CD8-positive, alpha-beta memory T cell (primary cell): ENCODE data around the gene NSA2. TPM values are rescaled to one million over a fixed set of nuclear protein-coding genes. Genes with fewer than 3 reads are reported as not detected.
A peak's percentile ranks its signal among the peaks of the same experiment; 100 is the strongest.

Source experiments
- CTCF ChIA-PET: fragments of 350-600 bp; sonication (Branson Sonifier 250); formaldehyde crosslinking; loops from one replicate; lab custom pipeline; 2021; ENCODE audit warnings: antibody characterized with exemption; lab: Charles Lee
- POLR2A ChIA-PET: fragments of 350-600 bp; sonication (Branson Sonifier 250); formaldehyde crosslinking; loops from one replicate; lab custom pipeline; 2021; ENCODE audit warnings: antibody characterized with exemption; lab: Charles Lee
- DNase-seq, 5 donors: peaks; one replicate each; pipeline versions ENCODE4 v3.0.0 to v3.0.0-alpha.2; 2020 to 2022; ENCODE audit warnings: mixed read lengths in 1 of 5
- H3K27ac ChIP-seq: one replicate; pipeline ENCODE4 v1.7.0; 2013; ENCODE audit warnings: low read depth, mild to moderate bottlenecking, low read length, moderate library complexity
- H3K27me3 ChIP-seq: 2 replicates; pipeline ENCODE4 v1.7.0; 2013; ENCODE audit warnings: low read length, mild to moderate bottlenecking; ENCODE audit not compliant: insufficient read depth, poor library complexity, severe bottlenecking
- H3K36me3 ChIP-seq: 2 replicates; pipeline ENCODE4 v1.7.0; 2013; ENCODE audit warnings: mild to moderate bottlenecking, low read length, moderate library complexity; ENCODE audit not compliant: insufficient read depth
- H3K4me1 ChIP-seq: 2 replicates; pipeline ENCODE4 v1.7.0; 2013; ENCODE audit warnings: mild to moderate bottlenecking, low read length, moderate library complexity; ENCODE audit not compliant: insufficient read depth
- H3K4me3 ChIP-seq: 2 replicates; pipeline ENCODE4 v1.7.0; 2013; ENCODE audit warnings: mild to moderate bottlenecking, low read length
- H3K9me3 ChIP-seq: 2 replicates; pipeline ENCODE4 v1.7.0; 2013; ENCODE audit warnings: mild to moderate bottlenecking, low read length
- H3K27ac Mint-ChIP-seq, 8 donors: one replicate each; pipeline ENCODE4 v1.8.0; 2020 to 2021; ENCODE audit warnings: mixed read lengths in 8 of 8, mild to moderate bottlenecking in 6 of 8, inconsistent platforms in 3 of 8, moderate library complexity in 3 of 8
- H3K27me3 Mint-ChIP-seq, 2 donors: one replicate each; pipeline ENCODE4 v1.8.0; 2020 to 2021; ENCODE audit warnings: mixed read lengths in 2 of 2, mild to moderate bottlenecking in 1 of 2, moderate library complexity in 1 of 2
- H3K36me3 Mint-ChIP-seq, 3 donors: one replicate each; pipeline ENCODE4 v1.8.0; 2020 to 2021; ENCODE audit warnings: mixed read lengths in 3 of 3, inconsistent platforms in 1 of 3, mild to moderate bottlenecking in 1 of 3
- H3K4me1 Mint-ChIP-seq, 3 donors: one replicate each; pipeline ENCODE4 v1.8.0; 2020 to 2021; ENCODE audit warnings: mixed read lengths in 3 of 3, inconsistent platforms in 1 of 3, mild to moderate bottlenecking in 1 of 3
- H3K4me3 Mint-ChIP-seq, 7 donors: one replicate each; pipeline ENCODE4 v1.8.0; 2020 to 2021; ENCODE audit warnings: mixed read lengths in 7 of 7, mild to moderate bottlenecking in 6 of 7, moderate library complexity in 4 of 7, inconsistent platforms in 2 of 7
- H3K9me3 Mint-ChIP-seq, 5 donors: one replicate each; pipeline ENCODE4 v1.8.0; 2020 to 2022; ENCODE audit warnings: mixed read lengths in 5 of 5, mild to moderate bottlenecking in 3 of 5, moderate library complexity in 2 of 5, inconsistent platforms in 1 of 5
- polyA plus RNA-seq: library from polyadenylated mRNA; unstranded; fragments of 300-500 nt; fragmentation: Illumina TruSeq; gene quantifications from one replicate; pipeline ENCODE4 v1.2.3, GENCODE V29; 2021
- total RNA-seq, 2 experiments: library from RNA; stranded (reverse); gene quantifications; one replicate each; pipeline ENCODE4 v1.2.3, GENCODE V29; 2021

Gene NSA2
- total and polyA plus RNA-seq, 3 experiments from 2014 or later: 52.2 to 167 (median 167) TPM

GRCh38 chr5:74762599-74762998 lies 4.5 kb upstream of the NSA2 start:
- Histone ChIP-seq H3K4me3 (no peak overlapping the region), H3K9me3 (no peaks in the 10 kb centered on the region), H3K27me3 (no peaks in the 10 kb centered on the region), H3K36me3 (peaks cover 4% of the 10 kb centered on the region), H3K4me1 (peaks cover 23% of the 10 kb centered on the region), H3K27ac (no peak overlapping the region)
- peak overlapping the region in 2 of 8 donors; percentile 2 to 33 for H3K27ac Mint-ChIP-seq
- peak overlapping the region in 1 of 7 donors; percentile 29 for H3K4me3 Mint-ChIP-seq
- peaks cover 35 to 56% (median 52%) of the 10 kb centered on the region in 3 donors for H3K4me1 Mint-ChIP-seq
- CTCF ChIA-PET: interaction anchor here (1.2 to 1.9 kb wide), 2 partner anchors 16 to 474 kb away, joined by 4 read pairs; partner anchors contain the start of gene ANKRD31
- POLR2A ChIA-PET: no interaction called here
- no peak for DNase-seq
- peaks cover 0 to 61% (median 8%) of the 10 kb centered on the region in 3 donors for H3K36me3 Mint-ChIP-seq
- no peaks in the 10 kb centered on the region for H3K9me3 Mint-ChIP-seq
- no peaks in the 10 kb centered on the region for H3K27me3 Mint-ChIP-seq

DNA sequence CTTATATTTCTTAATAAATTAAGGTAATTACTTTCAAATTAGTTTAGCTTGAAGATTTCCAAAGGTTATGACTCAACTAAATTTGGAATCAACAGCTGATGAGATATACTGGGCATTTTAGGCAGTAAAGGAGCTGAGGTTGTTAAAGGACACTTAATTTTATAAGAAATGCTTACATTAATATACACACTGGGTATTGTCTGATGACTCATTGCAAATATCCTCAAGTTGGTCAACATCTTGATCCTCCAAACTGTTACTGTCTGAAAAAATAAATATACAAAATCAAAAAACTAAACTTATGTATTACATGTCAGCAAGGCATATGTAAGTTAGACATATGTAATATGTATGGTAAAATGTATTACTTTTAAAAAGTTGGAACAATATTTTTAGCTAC lies 3.5 kb upstream of the NSA2 start:
- Histone ChIP-seq H3K4me1 (peaks cover 32% of the 10 kb centered on the region), H3K9me3 (no peaks in the 10 kb centered on the region), H3K27me3 (no peaks in the 10 kb centered on the region), H3K36me3 (no peaks in the 10 kb centered on the region), H3K27ac (no peak overlapping the region), H3K4me3 (no peak overlapping the region)
- Mint-ChIP-seq H3K27me3 (no peaks in the 10 kb centered on the region), H3K4me3 (no peak overlapping the region), H3K9me3 (no peaks in the 10 kb centered on the region), H3K36me3 (peaks cover 0 to 57% (median 4%) of the 10 kb centered on the region in 3 donors), H3K4me1 (peaks cover 42 to 65% (median 61%) of the 10 kb centered on the region in 3 donors), H3K27ac (no peak overlapping the region)
- ChIA-PET CTCF (interaction anchor here (1.2 to 1.9 kb wide), 2 partner anchors 17 to 473 kb away, joined by 4 read pairs; partner anchors contain the start of gene ANKRD31), POLR2A (no interaction called here)
- no peak for DNase-seq

DNA sequence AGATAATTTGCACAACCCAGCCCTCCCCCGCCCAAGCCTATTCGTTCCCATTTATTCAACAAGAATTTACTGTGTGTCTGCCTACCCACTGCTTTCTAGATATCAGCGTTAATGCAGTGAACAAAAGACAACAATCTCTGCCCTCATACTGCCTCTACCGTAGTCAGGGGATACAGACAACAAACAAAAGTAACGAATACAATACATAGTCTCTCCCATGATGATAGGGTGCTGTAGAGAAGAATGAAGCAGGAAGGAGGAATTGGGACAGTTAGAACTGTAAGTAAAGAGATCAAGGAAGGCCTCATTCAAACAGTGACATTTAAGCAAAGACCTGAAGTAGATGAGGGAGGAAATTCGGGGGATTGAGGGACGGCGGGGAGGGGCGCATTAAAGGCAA lies 1.8 kb upstream of the NSA2 start:
- H3K9me3 ChIP-seq: no peaks in the 10 kb centered on the region
- no peak overlapping the region for H3K27ac ChIP-seq
- DNase-seq: no peak
- Mint-ChIP-seq H3K27me3 (no peaks in the 10 kb centered on the region), H3K9me3 (no peaks in the 10 kb centered on the region), H3K4me3 (peak overlapping the region; percentile 64 to 100 (median 100)), H3K4me1 (peaks cover 40 to 65% (median 64%) of the 10 kb centered on the region in 3 donors), H3K27ac (peak overlapping the region in 4 of 8 donors; percentile 6 to 71 (median 16)), H3K36me3 (peaks cover 0 to 54% (median 4%) of the 10 kb centered on the region in 3 donors)
- no peak overlapping the region for H3K4me3 ChIP-seq
- POLR2A ChIA-PET: no interaction called here
- H3K27me3 ChIP-seq: no peaks in the 10 kb centered on the region
- H3K36me3 ChIP-seq: peaks cover 4% of the 10 kb centered on the region
- CTCF ChIA-PET: interaction anchor here (1.0 to 1.8 kb wide), 3 partner anchors 10 to 572 kb away, joined by 3 to 4 read pairs (median 4); partner anchors contain the start of gene HMGCR
- peaks cover 33% of the 10 kb centered on the region for H3K4me1 ChIP-seq

GRCh38 chr5:74765929-74766328 lies 1.1 kb upstream of the NSA2 start:
- H3K4me3 ChIP-seq: peak overlapping the region; percentile 96
- POLR2A ChIA-PET: interaction anchor here (1.5 kb wide), 1 partner anchor 100 kb away, joined by 8 read pairs; the partner anchor contains the start of gene FAM169A
- no peaks in the 10 kb centered on the region for H3K9me3 ChIP-seq
- Mint-ChIP-seq H3K4me3 (peak overlapping the region; percentile 96 to 100 (median 100)), H3K4me1 (peaks cover 41 to 62% (median 57%) of the 10 kb centered on the region in 3 donors), H3K9me3 (no peaks in the 10 kb centered on the region), H3K27ac (peak overlapping the region in 2 of 8 donors; percentile 94 to 98), H3K27me3 (no peaks in the 10 kb centered on the region), H3K36me3 (peaks cover 0 to 54% (median 2%) of the 10 kb centered on the region in 3 donors)
- CTCF ChIA-PET: interaction anchor here (0.7 to 1.9 kb wide), 15 partner anchors 9 to 1489 kb away, joined by 3 to 7 read pairs (median 3); partner anchors contain the start of genes FAM169A, GCNT4 and HMGCR
- DNase-seq: no peak
- H3K36me3 ChIP-seq: peaks cover 10% of the 10 kb centered on the region
- no peaks in the 10 kb centered on the region for H3K27me3 ChIP-seq
- no peak overlapping the region for H3K27ac ChIP-seq
- H3K4me1 ChIP-seq: peaks cover 33% of the 10 kb centered on the region

DNA sequence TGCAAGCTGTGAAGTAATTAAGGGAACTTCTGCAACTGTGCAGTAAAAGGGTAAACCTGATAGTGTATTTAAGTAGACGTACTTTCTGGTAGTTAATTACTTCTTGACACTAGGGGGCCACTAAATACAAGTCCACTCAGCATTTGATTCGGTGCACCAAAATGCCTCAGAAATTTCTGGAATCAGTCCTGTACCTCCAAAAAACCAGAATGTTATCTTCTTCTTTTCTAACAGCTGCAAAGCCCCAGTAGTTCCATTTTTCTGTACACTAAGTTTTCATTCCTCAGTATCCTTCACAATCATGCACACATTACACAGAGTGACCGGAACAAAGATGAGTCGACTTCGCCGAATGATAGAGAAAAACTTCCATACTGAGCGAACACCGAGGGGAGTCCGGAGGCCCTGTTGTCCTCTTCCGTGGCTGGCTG lies 616 bp upstream of the NSA2 start:
- Mint-ChIP-seq H3K27me3 (no peaks in the 10 kb centered on the region), H3K36me3 (peaks cover 0 to 55% (median 2%) of the 10 kb centered on the region in 3 donors), H3K27ac (peak overlapping the region; percentile 94 to 99 (median 98)), H3K4me3 (peak overlapping the region; percentile 96 to 100 (median 100)), H3K9me3 (no peaks in the 10 kb centered on the region), H3K4me1 (peaks cover 41 to 59% (median 56%) of the 10 kb centered on the region in 3 donors)
- ChIA-PET CTCF (interaction anchor here (0.7 to 1.9 kb wide), 18 partner anchors 8 to 1488 kb away, joined by 3 to 8 read pairs (median 3); partner anchors contain the start of genes ANKRD31, FAM169A, GCNT4 and HMGCR), POLR2A (interaction anchor here (0.6 to 1.6 kb wide), 3 partner anchors 100 to 570 kb away, joined by 4 to 8 read pairs (median 5); partner anchors contain the start of genes FAM169A and HMGCR)
- H3K36me3 ChIP-seq: peaks cover 10% of the 10 kb centered on the region
- no peaks in the 10 kb centered on the region for H3K27me3 ChIP-seq
- peak in 2 of 5 donors; percentile 20 to 61 for DNase-seq
- peak overlapping the region; percentile 84 for H3K27ac ChIP-seq
- no peaks in the 10 kb centered on the region for H3K9me3 ChIP-seq
- peaks cover 33% of the 10 kb centered on the region for H3K4me1 ChIP-seq
- peak overlapping the region; percentile 96 for H3K4me3 ChIP-seq

DNA sequence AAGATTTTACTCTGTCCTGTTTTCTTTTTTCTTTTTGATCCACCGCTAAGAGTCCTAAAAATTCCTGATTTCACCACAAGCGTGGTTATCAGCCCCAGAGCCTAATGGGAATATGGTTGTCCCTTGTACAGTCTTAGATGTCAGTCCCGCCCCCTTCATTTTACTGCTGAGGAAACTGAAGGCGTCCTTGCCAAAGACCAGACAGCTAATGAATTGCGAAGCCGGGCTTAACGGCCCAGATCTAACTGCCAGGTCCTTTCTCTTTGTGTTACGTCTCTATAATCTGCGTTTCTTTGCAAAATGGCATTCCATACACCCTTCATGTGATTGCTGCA lies 497 bp downstream of the NSA2 start:
- peaks cover 13% of the 10 kb centered on the region for H3K36me3 ChIP-seq
- H3K27me3 Mint-ChIP-seq: no peaks in the 10 kb centered on the region
- H3K27ac ChIP-seq: peak overlapping the region; percentile 84
- no peaks in the 10 kb centered on the region for H3K27me3 ChIP-seq
- no peaks in the 10 kb centered on the region for H3K9me3 Mint-ChIP-seq
- DNase-seq: no peak
- peaks cover 0 to 52% (median 4%) of the 10 kb centered on the region in 3 donors for H3K36me3 Mint-ChIP-seq
- peak overlapping the region; percentile 96 for H3K4me3 ChIP-seq
- no peaks in the 10 kb centered on the region for H3K9me3 ChIP-seq
- peaks cover 33% of the 10 kb centered on the region for H3K4me1 ChIP-seq
- peak overlapping the region; percentile 96 to 100 (median 100) for H3K4me3 Mint-ChIP-seq
- CTCF ChIA-PET: interaction anchor here (1.5 to 1.9 kb wide), 4 partner anchors 75 to 470 kb away, joined by 4 to 8 read pairs (median 6); partner anchors contain the start of genes ANKRD31, FAM169A and GCNT4
- peaks cover 36 to 49% (median 48%) of the 10 kb centered on the region in 3 donors for H3K4me1 Mint-ChIP-seq
- H3K27ac Mint-ChIP-seq: peak overlapping the region; percentile 94 to 99 (median 98)
- POLR2A ChIA-PET: interaction anchor here (1.6 kb wide), 1 partner anchor 569 kb away, joined by 4 read pairs; the partner anchor contains the start of gene HMGCR

- Mint-ChIP-seq H3K36me3 (peaks cover 0 to 67% (median 10%) of the 10 kb centered on the region in 3 donors), H3K27me3 (no peaks in the 10 kb centered on the region), H3K27ac (peak overlapping the region in 1 of 8 donors; percentile 54), H3K4me1 (peaks cover 14 to 25% (median 22%) of the 10 kb centered on the region in 3 donors), H3K4me3 (peak overlapping the region in 1 of 7 donors; percentile 53), H3K9me3 (no peaks in the 10 kb centered on the region)
- Histone ChIP-seq H3K27ac (no peak overlapping the region), H3K9me3 (no peaks in the 10 kb centered on the region), H3K27me3 (no peaks in the 10 kb centered on the region), H3K36me3 (peaks cover 32% of the 10 kb centered on the region), H3K4me1 (peaks cover 11% of the 10 kb centered on the region), H3K4me3 (no peak overlapping the region)
- CTCF ChIA-PET: no interaction called here
- POLR2A ChIA-PET: interaction anchor here (0.6 kb wide), 1 partner anchor 11 kb away, joined by 3 read pairs; no protein-coding TSS in a partner anchor
- DNase-seq: no peak
Measured at GRCh38 chr5:74772359-74772758, 5.3 kb downstream of the NSA2 start.

DNA sequence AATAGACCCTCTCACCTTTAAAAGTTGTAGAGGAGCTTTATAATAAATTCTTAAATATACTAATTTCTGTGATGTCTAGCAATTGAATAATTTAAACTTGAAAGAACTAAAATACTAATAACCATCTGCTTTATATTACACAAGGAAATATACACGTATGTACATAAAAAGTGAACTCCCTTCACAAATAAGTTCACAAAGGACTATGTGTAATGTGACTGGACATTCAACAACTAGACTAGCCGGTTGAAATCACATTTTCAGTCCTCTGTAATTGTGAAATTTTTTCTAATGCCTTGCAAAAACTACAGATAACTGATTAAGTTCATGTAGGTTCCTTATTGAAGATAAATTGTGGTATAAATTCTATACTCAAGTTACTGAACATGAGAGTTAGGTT lies 11.6 kb downstream of the NSA2 start:
- ChIA-PET CTCF (no interaction called here), POLR2A (no interaction called here)
- H3K27me3 Mint-ChIP-seq: no peaks in the 10 kb centered on the region
- Histone ChIP-seq H3K27me3 (no peaks in the 10 kb centered on the region), H3K36me3 (peaks cover 19% of the 10 kb centered on the region), H3K9me3 (no peaks in the 10 kb centered on the region), H3K27ac (no peak overlapping the region), H3K4me1 (no peaks in the 10 kb centered on the region), H3K4me3 (no peak overlapping the region)
- H3K4me3 Mint-ChIP-seq: no peak overlapping the region
- H3K27ac Mint-ChIP-seq: no peak overlapping the region
- no peaks in the 10 kb centered on the region for H3K4me1 Mint-ChIP-seq
- peaks cover 0 to 59% (median 9%) of the 10 kb centered on the region in 3 donors for H3K36me3 Mint-ChIP-seq
- no peaks in the 10 kb centered on the region for H3K9me3 Mint-ChIP-seq
- DNase-seq: no peak
